GM19324 (cell line): ENCODE measurements around the gene ESR2.

Experiments used
- ATAC-seq: cut with Tn5 transposase; IDR thresholded peaks from one replicate; pipeline ENCODE4 v1.9.1; 2021; ENCODE audit warnings: mild to moderate bottlenecking, moderate library complexity; ENCODE audit not compliant: unreplicated experiment, low FRiP score

The ESR2 gene

GRCh38 chr14:64272019-64272418, 22.2 kb downstream of the ESR2 start:
- no peak for ATAC-seq

- ATAC-seq = no peak
Measured at GRCh38 chr14:64266239-64266638, 27.9 kb downstream of the ESR2 start.

DNA sequence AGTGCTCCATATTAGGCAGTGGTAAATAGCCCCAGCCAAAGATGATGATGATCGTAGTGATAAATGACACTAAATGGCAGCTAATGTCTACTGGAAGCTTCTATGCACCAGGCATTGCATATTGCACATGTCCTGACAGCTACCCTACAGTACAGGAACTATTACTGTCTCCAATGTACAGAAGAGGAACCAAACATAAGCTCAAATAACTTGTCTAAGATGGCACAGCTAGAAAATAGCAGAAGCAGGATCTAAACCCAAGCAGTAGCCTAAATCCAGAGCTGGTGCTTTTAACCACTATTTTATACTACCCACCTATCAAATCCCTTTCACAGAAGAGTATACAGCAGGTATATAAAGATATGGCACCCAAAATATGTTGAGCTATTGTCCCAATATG, 28.9 kb downstream of the ESR2 start:
- ATAC-seq = no peak

GRCh38 chr14:64260418-64260817, 33.8 kb downstream of the ESR2 start:
- no peak for ATAC-seq

GRCh38 chr14:64255756-64256155, 38.4 kb downstream of the ESR2 start:
- ATAC-seq = no peak

DNA sequence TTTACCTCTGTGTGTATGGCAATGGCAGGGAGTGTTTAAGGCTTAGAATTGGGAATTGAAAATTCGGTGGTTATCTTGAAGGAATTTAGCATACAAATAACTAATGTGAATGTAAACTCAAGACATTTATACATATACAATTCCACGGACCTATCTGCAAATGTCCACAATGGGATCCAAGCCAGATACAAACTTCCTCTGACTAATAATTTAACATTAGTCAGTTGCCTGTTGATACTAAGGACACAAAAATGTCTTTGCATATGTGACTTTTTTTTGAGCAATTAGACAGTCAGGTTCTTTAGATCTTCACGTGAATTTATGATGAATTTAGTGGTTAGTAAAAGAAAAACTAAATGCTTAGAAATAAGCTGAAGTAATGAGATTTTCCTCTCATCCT, 40.5 kb downstream of the ESR2 start:
- ATAC-seq = no peak

DNA sequence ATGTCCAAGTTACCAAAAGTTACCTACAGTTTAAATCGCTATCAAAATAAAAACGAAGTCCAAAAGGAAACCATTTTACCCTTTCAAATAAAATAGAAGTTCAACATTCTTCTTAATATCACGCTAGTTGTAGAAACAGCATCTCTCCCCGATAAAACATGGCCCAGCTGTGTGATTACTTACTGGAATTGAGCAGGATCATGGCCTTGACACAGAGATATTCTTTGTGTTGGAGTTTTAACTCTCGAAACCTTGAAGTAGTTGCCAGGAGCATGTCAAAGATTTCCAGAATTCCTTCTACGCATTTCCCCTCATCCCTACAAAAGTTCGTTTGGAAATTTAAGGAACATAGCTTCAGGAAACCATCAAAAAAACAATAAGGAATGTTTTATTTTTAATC, 44.8 kb downstream of the ESR2 start:
- ATAC-seq = no peak

DNA sequence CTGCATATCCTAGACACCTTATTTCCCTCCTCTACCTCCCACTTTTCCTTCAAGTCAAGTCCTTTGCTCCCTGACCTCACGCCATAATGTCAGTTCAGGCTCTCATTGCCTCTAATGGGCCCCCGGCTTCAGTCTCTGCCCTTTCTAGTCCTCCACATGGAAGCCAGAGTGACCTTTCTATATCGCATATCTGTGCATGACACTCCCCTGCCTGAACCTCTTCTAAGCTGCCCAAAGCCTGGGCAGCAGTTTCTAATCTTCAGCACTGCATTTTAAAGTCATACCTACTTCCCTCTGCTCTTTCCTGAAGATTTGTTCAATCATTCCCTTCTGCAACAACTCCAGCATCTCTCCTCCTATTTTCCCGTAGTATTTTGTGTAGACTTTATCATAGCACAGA, 45.5 kb downstream of the ESR2 start:
- ATAC-seq = no peak

DNA sequence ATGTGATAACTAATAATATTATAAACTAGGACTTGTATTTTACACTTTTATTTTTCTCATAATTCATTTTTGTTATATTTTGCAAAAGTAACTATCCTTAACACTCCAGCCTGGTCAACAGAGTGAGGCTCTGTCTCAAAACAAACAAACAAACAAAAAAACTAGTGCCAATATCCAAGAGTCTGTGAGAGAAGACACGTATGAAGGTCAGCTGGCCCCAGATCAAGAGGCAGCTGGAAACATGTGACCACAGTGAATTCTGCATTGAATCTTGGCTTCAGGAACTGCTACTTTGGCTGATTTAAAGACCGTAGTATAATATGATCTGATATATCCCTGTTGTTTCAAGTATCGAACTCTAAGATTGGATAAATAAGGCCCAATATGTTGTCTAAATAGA, 47.0 kb downstream of the ESR2 start:
- no peak for ATAC-seq

GRCh38 chr14:64246688-64247087, 47.5 kb downstream of the ESR2 start:
- no peak for ATAC-seq

DNA sequence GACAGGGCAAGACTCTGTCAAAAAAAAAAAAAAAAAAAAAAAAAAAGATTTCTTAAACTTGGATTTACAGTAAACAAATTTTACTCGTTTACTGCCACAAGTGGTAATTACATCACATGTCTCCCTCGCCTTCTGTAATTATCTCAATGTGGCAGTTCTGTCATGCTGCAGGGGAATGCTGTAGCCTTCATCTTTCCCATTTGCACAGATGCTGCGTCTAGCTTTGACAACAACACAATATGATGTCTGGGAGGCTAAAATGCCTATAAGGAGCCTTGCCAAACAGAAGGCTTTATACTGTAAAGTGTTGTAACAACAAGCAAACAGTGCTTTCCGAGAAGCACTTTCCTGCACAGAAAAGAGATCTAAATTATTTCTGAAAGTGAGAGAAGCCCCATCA, 48.7 kb downstream of the ESR2 start:
- no peak for ATAC-seq

GRCh38 chr14:64244279-64244678, 49.9 kb downstream of the ESR2 start:
- no peak for ATAC-seq

DNA sequence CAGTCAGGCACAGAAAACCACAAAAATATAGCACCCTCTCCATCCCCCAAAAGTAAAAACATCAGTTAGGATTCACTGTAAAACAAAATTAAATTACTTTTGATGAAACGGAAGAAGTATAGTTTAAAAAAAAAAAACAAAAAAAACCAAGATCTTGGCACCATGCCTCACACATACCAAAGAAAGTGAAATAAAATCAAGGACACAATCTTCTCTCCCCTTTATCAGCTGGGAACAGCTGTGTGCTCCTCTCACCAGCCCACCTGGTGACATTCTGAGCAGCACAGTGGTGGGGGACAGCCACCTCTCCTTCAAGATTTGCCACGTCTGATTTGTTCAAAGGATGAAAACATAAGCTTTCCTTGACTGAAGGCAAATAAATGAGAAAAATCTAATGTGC, 55.5 kb downstream of the ESR2 start:
- no peak for ATAC-seq

DNA sequence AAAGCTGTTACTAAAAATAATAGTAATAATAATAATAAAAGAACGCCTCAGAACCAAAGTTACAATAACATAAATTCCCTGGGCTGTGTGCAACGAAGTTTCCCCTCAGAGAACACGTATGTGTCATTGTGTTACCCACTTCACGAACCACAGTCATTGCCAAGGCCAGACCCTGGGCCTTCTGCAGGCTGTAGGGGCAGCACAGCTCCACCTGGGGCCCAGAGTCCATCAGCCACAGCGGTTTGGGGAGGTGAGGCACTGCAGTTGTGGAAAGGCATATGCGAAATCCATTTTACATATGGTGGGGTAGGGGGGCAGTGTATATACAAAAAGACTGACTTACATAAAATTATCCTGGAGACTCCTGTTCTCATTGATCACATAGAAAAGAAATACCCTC, 56.1 kb downstream of the ESR2 start:
- no peak for ATAC-seq

GRCh38 chr14:64235652-64236640, 58.2 kb downstream of the ESR2 start:
- peak; percentile 82 for ATAC-seq

GRCh38 chr14:64234877-64235651, 59.1 kb downstream of the ESR2 start:
- ATAC-seq = no peak

GRCh38 chr14:64233531-64234190, 60.5 kb downstream of the ESR2 start:
- no peak for ATAC-seq

DNA sequence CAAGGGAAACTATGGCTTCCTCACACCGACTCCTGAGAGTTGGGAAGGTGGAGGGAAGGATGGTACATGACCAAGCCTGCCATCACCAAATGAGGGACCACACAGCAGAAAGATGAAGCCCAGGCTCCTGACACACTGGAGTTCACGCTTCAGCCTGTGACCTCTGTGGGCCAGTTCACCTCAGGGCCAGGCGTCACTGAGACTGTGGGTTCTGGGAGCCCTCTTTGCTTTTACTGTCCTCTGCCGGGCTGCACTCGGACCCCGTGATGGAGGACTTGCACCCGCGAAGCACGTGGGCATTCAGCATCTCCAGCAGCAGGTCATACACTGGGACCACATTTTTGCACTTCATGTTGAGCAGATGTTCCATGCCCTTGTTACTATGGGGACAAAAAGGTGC, 61.2 kb downstream of the ESR2 start:
- no peak for ATAC-seq

DNA sequence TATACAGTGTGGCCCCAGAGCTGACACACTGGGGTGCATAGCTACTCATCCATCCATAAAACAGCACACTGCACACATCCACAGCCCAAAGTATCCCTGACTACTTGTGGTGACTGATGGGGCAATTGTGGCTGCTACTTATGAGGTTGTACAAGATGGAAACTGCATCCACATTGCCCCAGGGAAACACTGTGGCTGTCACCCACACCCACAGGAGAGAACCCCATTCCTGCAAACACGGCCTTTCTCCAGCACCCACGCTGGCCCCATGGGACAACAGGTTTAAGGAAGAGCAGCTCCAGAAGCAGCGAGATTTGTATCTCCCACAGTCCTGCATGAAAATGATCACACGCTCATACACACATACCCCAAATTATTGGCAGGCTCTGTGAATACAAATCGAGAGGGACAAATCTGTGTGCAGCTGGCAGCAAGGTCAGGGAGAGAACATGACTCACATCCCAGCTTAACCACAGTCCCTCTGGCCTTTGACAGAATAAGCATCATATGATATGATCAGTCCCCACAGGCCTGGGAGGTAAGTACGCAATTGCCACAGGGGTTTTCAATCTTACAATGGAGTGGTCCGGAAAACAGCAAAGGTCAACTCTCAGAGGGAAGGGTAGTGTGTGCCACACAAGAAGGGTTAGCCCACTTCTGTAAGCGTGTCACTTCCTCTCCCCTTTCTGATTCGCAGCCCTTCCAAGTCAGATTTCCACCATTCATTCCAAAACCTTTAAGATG, 61.9 kb downstream of the ESR2 start:
- no peak for ATAC-seq

- no peak for ATAC-seq
Measured at GRCh38 chr14:64229489-64229888, 64.7 kb downstream of the ESR2 start.
